ENCODE results near the gene CPA1.
A peak's percentile ranks its signal among the peaks of the same experiment; 100 is the strongest.

The CPA1 gene

DNA sequence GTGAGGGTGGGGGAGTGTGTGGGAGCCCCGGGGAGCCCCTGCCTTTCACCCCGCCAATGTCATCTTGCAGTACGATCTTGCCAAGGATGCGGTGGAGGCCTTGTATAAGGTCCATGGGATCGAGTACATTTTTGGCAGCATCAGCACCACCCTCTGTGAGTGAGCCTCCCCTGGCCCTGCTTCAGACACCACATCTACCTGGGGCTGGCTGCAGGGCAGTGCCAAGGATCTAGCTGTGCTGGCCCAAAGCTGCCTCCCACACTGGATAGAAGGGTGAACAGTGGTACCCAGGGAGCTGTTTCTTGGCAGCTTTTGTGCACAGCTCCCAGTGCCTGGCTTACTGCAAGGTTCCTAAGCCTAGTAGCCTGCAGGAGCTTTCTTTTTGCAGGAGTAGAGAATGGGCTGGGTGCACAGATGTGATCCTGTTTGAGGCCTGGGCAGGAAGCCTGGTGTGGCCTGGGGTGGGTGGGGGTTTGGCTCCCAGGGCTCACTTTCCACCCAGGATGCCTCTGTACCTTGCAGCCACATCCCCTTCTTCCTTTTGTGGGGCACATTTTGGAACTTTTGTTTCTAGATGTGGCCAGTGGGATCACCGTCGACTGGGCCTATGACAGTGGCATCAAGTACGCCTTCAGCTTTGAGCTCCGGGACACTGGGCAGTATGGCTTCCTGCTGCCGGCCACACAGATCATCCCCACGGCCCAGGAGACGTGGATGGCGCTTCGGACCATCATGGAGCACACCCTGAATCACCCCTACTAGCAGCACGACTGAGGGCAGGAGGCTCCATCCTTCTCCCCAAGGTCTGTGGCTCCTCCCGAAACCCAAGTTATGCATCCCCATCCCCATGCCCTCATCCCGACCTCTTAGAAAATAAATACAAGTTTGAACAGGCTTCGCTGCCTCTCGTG is 12.2 kb upstream of the CPA1 start:
- H3K4me3 ChIP-seq (ENCODE audit: low read length in 2 of 2) = no peak overlapping the region
- H3K9ac ChIP-seq (ENCODE audit: low read depth, low read length, poor library complexity) = no peak overlapping the region
- no peak for DNase-seq (ENCODE audit: low spot score)
- H3K27me3 ChIP-seq (ENCODE audit: control insufficient read depth in 3 of 3, insufficient read depth in 3 of 3, low read depth in 1 of 3, low read length in 3 of 3) = no peaks in the 10 kb centered on the region
- peak overlapping the region; percentile 66 for H3K14ac ChIP-seq (ENCODE audit: low read length)
- no peak overlapping the region for H2BK120ac ChIP-seq (ENCODE audit: low read depth, low read length)
- WGBS, 2 donors (ENCODE audit: extremely low coverage in 2 of 2, insufficient read length in 2 of 2, insufficient replicate concordance in 1 of 2) = no CpG with 5 or more reads among the region's 19 CpGs
- H4K8ac ChIP-seq (ENCODE audit: low read depth, low read length) = no peak overlapping the region
- no peaks in the 10 kb centered on the region for H3K36me3 ChIP-seq (replicated peaks in 1 of 2; ENCODE audit: control insufficient read depth in 2 of 2, insufficient read depth in 2 of 2, low read length in 2 of 2)
- no peak overlapping the region for H3K4me2 ChIP-seq (ENCODE audit: insufficient read depth, low read length, poor library complexity, severe bottlenecking)
- peak overlapping the region; percentile 45 for H2BK15ac ChIP-seq (ENCODE audit: low read length)
- H2BK5ac ChIP-seq (ENCODE audit: low read length) = peak overlapping the region; percentile 10
- no peaks in the 10 kb centered on the region for H3K79me1 ChIP-seq (ENCODE audit: low read depth, low read length)
- H4K91ac ChIP-seq (ENCODE audit: low read depth, low read length, poor library complexity) = no peak overlapping the region
- no peak overlapping the region for H3K27ac ChIP-seq (replicated peaks; ENCODE audit: low read length)
- peak overlapping the region; percentile 76 for H2AK5ac ChIP-seq (ENCODE audit: low read depth, low read length)
- H2AFZ ChIP-seq (ENCODE audit: low read length) = peak overlapping the region; percentile 25
- H3K4me1 ChIP-seq (ENCODE audit: control insufficient read depth in 2 of 2, insufficient read depth in 1 of 2, low read depth in 1 of 2, low read length in 2 of 2) = peaks cover 8 to 12% of the 10 kb centered on the region in 2 donors
- no peak overlapping the region for H3K4ac ChIP-seq (ENCODE audit: low read length)
- H3K18ac ChIP-seq (ENCODE audit: low read length) = peak overlapping the region; percentile 7
- peaks cover 2 to 6% of the 10 kb centered on the region in 2 donors for H3K9me3 ChIP-seq (replicated peaks in 1 of 2; ENCODE audit: control insufficient read depth in 2 of 2, insufficient read depth in 1 of 2, low read depth in 1 of 2, low read length in 2 of 2)
- peak overlapping the region; percentile 13 for H3K23ac ChIP-seq (ENCODE audit: low read depth, low read length, poor library complexity)
- no peak overlapping the region for H2BK12ac ChIP-seq (ENCODE audit: low read length)

GRCh38 chr7:130369110-130369711 is 11.1 kb upstream of the CPA1 start:
- no peak overlapping the region for H3K27ac ChIP-seq (replicated peaks; ENCODE audit: low read length)
- DNase-seq (ENCODE audit: low spot score) = no peak
- H4K8ac ChIP-seq (ENCODE audit: low read depth, low read length) = peak overlapping the region; percentile 19
- H3K27me3 ChIP-seq (ENCODE audit: control insufficient read depth in 3 of 3, insufficient read depth in 3 of 3, low read depth in 1 of 3, low read length in 3 of 3) = no peaks in the 10 kb centered on the region
- peak overlapping the region; percentile 25 for H2AFZ ChIP-seq (ENCODE audit: low read length)
- no peaks in the 10 kb centered on the region for H3K79me1 ChIP-seq (ENCODE audit: low read depth, low read length)
- H2BK5ac ChIP-seq (ENCODE audit: low read length) = no peak overlapping the region
- H2AK5ac ChIP-seq (ENCODE audit: low read depth, low read length) = peak overlapping the region; percentile 38
- H3K9me3 ChIP-seq (replicated peaks in 1 of 2; ENCODE audit: control insufficient read depth in 2 of 2, insufficient read depth in 1 of 2, low read depth in 1 of 2, low read length in 2 of 2) = peaks cover 2 to 6% of the 10 kb centered on the region in 2 donors
- no peak overlapping the region for H3K4ac ChIP-seq (ENCODE audit: low read length)
- H3K14ac ChIP-seq (ENCODE audit: low read length) = peak overlapping the region; percentile 25
- H2BK120ac ChIP-seq (ENCODE audit: low read depth, low read length) = no peak overlapping the region
- H2BK12ac ChIP-seq (ENCODE audit: low read length) = no peak overlapping the region
- no peak overlapping the region for H3K4me2 ChIP-seq (ENCODE audit: insufficient read depth, low read length, poor library complexity, severe bottlenecking)
- WGBS, 2 donors (ENCODE audit: extremely low coverage in 2 of 2, insufficient read length in 2 of 2, insufficient replicate concordance in 1 of 2) = no CpG with 5 or more reads among the region's 10 CpGs
- H3K4me1 ChIP-seq (ENCODE audit: control insufficient read depth in 2 of 2, insufficient read depth in 1 of 2, low read depth in 1 of 2, low read length in 2 of 2) = peaks cover 16 to 17% of the 10 kb centered on the region in 2 donors
- H3K36me3 ChIP-seq (replicated peaks in 1 of 2; ENCODE audit: control insufficient read depth in 2 of 2, insufficient read depth in 2 of 2, low read length in 2 of 2) = no peaks in the 10 kb centered on the region
- peak overlapping the region; percentile 24 for H3K18ac ChIP-seq (ENCODE audit: low read length)
- H3K4me3 ChIP-seq (ENCODE audit: low read length in 2 of 2) = no peak overlapping the region
- no peak overlapping the region for H3K9ac ChIP-seq (ENCODE audit: low read depth, low read length, poor library complexity)
- H3K23ac ChIP-seq (ENCODE audit: low read depth, low read length, poor library complexity) = no peak overlapping the region
- peak overlapping the region; percentile 11 for H2BK15ac ChIP-seq (ENCODE audit: low read length)
- H4K91ac ChIP-seq (ENCODE audit: low read depth, low read length, poor library complexity) = no peak overlapping the region

GRCh38 chr7:130369831-130370550 is 10.3 kb upstream of the CPA1 start:
- Histone ChIP-seq H3K14ac (ENCODE audit: low read length) (no peak overlapping the region), H3K23ac (ENCODE audit: low read depth, low read length, poor library complexity) (no peak overlapping the region), H3K36me3 (replicated peaks in 1 of 2; ENCODE audit: control insufficient read depth in 2 of 2, insufficient read depth in 2 of 2, low read length in 2 of 2) (no peaks in the 10 kb centered on the region), H3K18ac (ENCODE audit: low read length) (peak overlapping the region; percentile 46), H2BK5ac (ENCODE audit: low read length) (no peak overlapping the region), H3K4me2 (ENCODE audit: insufficient read depth, low read length, poor library complexity, severe bottlenecking) (no peak overlapping the region), H3K27me3 (ENCODE audit: control insufficient read depth in 3 of 3, insufficient read depth in 3 of 3, low read depth in 1 of 3, low read length in 3 of 3) (no peaks in the 10 kb centered on the region), H3K4me1 (ENCODE audit: control insufficient read depth in 2 of 2, insufficient read depth in 1 of 2, low read depth in 1 of 2, low read length in 2 of 2) (peaks cover 16 to 17% of the 10 kb centered on the region in 2 donors), H2AFZ (ENCODE audit: low read length) (no peak overlapping the region), H2BK12ac (ENCODE audit: low read length) (no peak overlapping the region), H3K79me1 (ENCODE audit: low read depth, low read length) (no peaks in the 10 kb centered on the region), H4K91ac (ENCODE audit: low read depth, low read length, poor library complexity) (no peak overlapping the region), H3K9me3 (replicated peaks in 1 of 2; ENCODE audit: control insufficient read depth in 2 of 2, insufficient read depth in 1 of 2, low read depth in 1 of 2, low read length in 2 of 2) (peaks cover 2 to 6% of the 10 kb centered on the region in 2 donors), H4K8ac (ENCODE audit: low read depth, low read length) (no peak overlapping the region), H3K27ac (replicated peaks; ENCODE audit: low read length) (no peak overlapping the region), H2BK120ac (ENCODE audit: low read depth, low read length) (no peak overlapping the region), H3K4ac (ENCODE audit: low read length) (no peak overlapping the region), H3K4me3 (ENCODE audit: low read length in 2 of 2) (no peak overlapping the region), H3K9ac (ENCODE audit: low read depth, low read length, poor library complexity) (no peak overlapping the region), H2BK15ac (ENCODE audit: low read length) (no peak overlapping the region), H2AK5ac (ENCODE audit: low read depth, low read length) (no peak overlapping the region)
- DNase-seq (ENCODE audit: low spot score) = no peak
- no CpG with 5 or more reads among the region's 3 CpGs for WGBS, 2 donors (ENCODE audit: extremely low coverage in 2 of 2, insufficient read length in 2 of 2, insufficient replicate concordance in 1 of 2)
